ENCODE data around the gene FZD4. TPM values are rescaled to one million over a fixed set of nuclear protein-coding genes. Genes with fewer than 3 reads are reported as not detected.

The FZD4 gene
- polyA plus RNA-seq, 3 donors: 0.05 TPM; not detected in 2

GRCh38 chr11:86990031-86990430 is 34.8 kb upstream of the FZD4 start:
- TF ChIP-seq CTCF (IDR thresholded peaks at IDR 0.05): no peak
- Histone ChIP-seq H3K9ac (ENCODE audit: insufficient read depth, low read length, poor library complexity, severe bottlenecking) (no peak overlapping the region), H3K4me3 (replicated peaks in 1 of 3; ENCODE audit: low read depth in 2 of 3, low read length in 3 of 3) (no peak overlapping the region), H3K79me2 (ENCODE audit: insufficient read depth, low read length) (no peaks in the 10 kb centered on the region), H3K4me1 (ENCODE audit: control insufficient read depth in 1 of 2, insufficient read depth in 2 of 2, low read length in 2 of 2) (no peaks in the 10 kb centered on the region), H3K9me3 (replicated peaks in 1 of 2; ENCODE audit: control insufficient read depth in 1 of 2, insufficient read depth in 1 of 2, low read length in 2 of 2) (no peaks in the 10 kb centered on the region), H4K20me1 (ENCODE audit: insufficient read depth, low read length) (no peaks in the 10 kb centered on the region), H3K27me3 (ENCODE audit: control insufficient read depth in 2 of 2, insufficient read depth in 2 of 2, low read length in 2 of 2) (no peaks in the 10 kb centered on the region), H3K36me3 (replicated peaks in 1 of 2; ENCODE audit: control insufficient read depth in 1 of 2, insufficient read depth in 2 of 2, low read length in 2 of 2) (no peaks in the 10 kb centered on the region), H3K4me2 (replicated peaks; ENCODE audit: extremely low read depth, low read length, poor library complexity, severe bottlenecking) (no peak overlapping the region), H2AFZ (ENCODE audit: insufficient read depth, low read depth, low read length, poor library complexity, severe bottlenecking) (no peak overlapping the region), H3K27ac (ENCODE audit: low read depth in 1 of 2, low read length in 2 of 2) (no peak overlapping the region)
- intact Hi-C loops (cut with micrococcal nuclease): no loop called here
- no peak overlapping the region for H3K27ac Mint-ChIP-seq
- H3K36me3 Mint-ChIP-seq: no peaks in the 10 kb centered on the region
- DNase-seq: no peak
- H3K4me3 Mint-ChIP-seq: no peak overlapping the region
- no peaks in the 10 kb centered on the region for H3K9me3 Mint-ChIP-seq
- no peaks in the 10 kb centered on the region for H3K4me1 Mint-ChIP-seq
- peaks cover 0 to 8% (median 4%) of the 10 kb centered on the region in 3 donors for H3K27me3 Mint-ChIP-seq (ENCODE audit: low read depth in 3 of 3)
- WGBS (ENCODE audit: insufficient coverage): no CpG with 5 or more reads among the region's 1 CpG

DNA sequence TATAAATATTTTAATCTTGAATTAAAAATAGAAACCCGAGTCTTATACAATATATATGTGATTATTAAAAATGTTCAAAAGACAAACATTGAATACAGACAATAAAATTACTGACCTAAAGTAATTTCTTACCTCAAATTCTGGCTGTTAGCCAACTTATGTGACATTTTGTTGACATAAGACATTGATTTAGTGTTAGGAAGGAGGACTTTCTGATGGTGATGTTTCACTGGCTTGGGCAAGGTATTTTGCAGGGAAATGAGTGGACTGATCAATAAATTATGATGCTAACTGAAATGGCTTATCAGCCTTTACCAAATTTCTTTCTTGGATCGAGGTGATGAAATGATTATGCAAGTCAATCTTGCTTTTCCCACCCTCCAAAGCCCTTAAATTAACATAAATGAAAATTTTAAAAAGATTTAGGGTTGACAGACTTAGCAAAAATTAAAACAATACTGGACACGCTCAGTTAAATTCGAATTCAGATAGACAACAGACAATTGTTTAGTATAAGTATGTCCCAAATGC is 33.2 kb upstream of the FZD4 start:
- Histone ChIP-seq H3K79me2 (ENCODE audit: insufficient read depth, low read length) (no peaks in the 10 kb centered on the region), H3K9me3 (replicated peaks in 1 of 2; ENCODE audit: control insufficient read depth in 1 of 2, insufficient read depth in 1 of 2, low read length in 2 of 2) (no peaks in the 10 kb centered on the region), H3K4me2 (replicated peaks; ENCODE audit: extremely low read depth, low read length, poor library complexity, severe bottlenecking) (no peak overlapping the region), H3K27me3 (ENCODE audit: control insufficient read depth in 2 of 2, insufficient read depth in 2 of 2, low read length in 2 of 2) (no peaks in the 10 kb centered on the region), H3K9ac (ENCODE audit: insufficient read depth, low read length, poor library complexity, severe bottlenecking) (no peak overlapping the region), H2AFZ (ENCODE audit: insufficient read depth, low read depth, low read length, poor library complexity, severe bottlenecking) (no peak overlapping the region), H3K36me3 (replicated peaks in 1 of 2; ENCODE audit: control insufficient read depth in 1 of 2, insufficient read depth in 2 of 2, low read length in 2 of 2) (no peaks in the 10 kb centered on the region), H3K4me1 (ENCODE audit: control insufficient read depth in 1 of 2, insufficient read depth in 2 of 2, low read length in 2 of 2) (no peaks in the 10 kb centered on the region), H3K4me3 (replicated peaks in 1 of 3; ENCODE audit: low read depth in 2 of 3, low read length in 3 of 3) (no peak overlapping the region), H4K20me1 (ENCODE audit: insufficient read depth, low read length) (no peaks in the 10 kb centered on the region), H3K27ac (ENCODE audit: low read depth in 1 of 2, low read length in 2 of 2) (no peak overlapping the region)
- Mint-ChIP-seq H3K27me3 (ENCODE audit: low read depth in 3 of 3) (peaks cover 0 to 5% (median 4%) of the 10 kb centered on the region in 3 donors), H3K4me1 (no peaks in the 10 kb centered on the region), H3K27ac (no peak overlapping the region), H3K9me3 (no peaks in the 10 kb centered on the region), H3K4me3 (no peak overlapping the region), H3K36me3 (no peaks in the 10 kb centered on the region)
- intact Hi-C loops (cut with micrococcal nuclease): no loop called here
- no peak for TF ChIP-seq CTCF (IDR thresholded peaks at IDR 0.05)
- WGBS (ENCODE audit: insufficient coverage): no CpG with 5 or more reads among the region's 4 CpGs
- DNase-seq: no peak
